Measurements from ENCODE around the gene RAET1E.
A peak's percentile ranks its signal among the peaks of the same experiment; 100 is the strongest.
"Not testable (repeated sequence)": the region's sequence is repeated elsewhere in the genome, so short reads cannot be mapped to it uniquely, and the experiment has no call there.

RAET1E gene

DNA sequence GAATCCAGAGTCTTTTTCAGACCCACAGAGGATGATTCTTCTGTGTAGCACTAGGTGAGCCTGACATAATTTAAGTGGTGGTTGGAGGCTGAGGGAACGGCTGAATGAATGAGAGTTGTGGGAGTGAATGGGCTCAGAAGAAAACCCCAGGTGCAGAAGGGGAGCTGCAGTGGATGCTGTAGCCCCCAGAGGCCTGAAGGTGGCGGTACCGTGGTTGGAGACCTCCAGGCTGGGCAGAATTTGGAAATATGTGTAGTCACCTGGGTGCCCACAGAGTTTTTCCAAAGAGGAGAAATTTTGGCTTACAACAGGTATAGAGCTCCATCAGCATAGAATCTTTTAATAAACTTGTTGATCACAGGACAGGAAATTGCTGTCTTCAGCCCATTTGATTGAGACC is 31.5 kb upstream of the RAET1E start:
- no peak for DNase-seq (ENCODE audit: low read depth in 2 of 2, low spot score in 1 of 2)

DNA sequence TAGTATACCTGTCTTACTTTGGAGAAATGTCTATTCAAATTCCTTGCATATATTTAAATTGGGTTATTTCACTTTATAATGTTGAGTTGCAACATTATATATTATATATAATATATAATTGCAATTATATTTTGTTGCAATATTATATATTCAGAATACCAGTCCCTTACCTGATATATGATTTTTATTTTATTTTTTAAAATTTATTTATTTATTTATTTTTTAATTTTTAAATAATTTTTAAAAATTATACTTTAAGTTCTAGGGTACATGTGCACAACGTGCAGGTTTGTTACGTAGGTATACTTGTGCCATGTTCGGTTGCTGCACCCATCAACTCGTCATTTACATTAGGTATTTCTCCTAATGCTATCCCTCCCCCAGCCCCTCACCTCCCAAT is 29.1 kb upstream of the RAET1E start:
- DNase-seq (ENCODE audit: low read depth in 2 of 2, low spot score in 1 of 2), result not testable (repeated sequence)

DNA sequence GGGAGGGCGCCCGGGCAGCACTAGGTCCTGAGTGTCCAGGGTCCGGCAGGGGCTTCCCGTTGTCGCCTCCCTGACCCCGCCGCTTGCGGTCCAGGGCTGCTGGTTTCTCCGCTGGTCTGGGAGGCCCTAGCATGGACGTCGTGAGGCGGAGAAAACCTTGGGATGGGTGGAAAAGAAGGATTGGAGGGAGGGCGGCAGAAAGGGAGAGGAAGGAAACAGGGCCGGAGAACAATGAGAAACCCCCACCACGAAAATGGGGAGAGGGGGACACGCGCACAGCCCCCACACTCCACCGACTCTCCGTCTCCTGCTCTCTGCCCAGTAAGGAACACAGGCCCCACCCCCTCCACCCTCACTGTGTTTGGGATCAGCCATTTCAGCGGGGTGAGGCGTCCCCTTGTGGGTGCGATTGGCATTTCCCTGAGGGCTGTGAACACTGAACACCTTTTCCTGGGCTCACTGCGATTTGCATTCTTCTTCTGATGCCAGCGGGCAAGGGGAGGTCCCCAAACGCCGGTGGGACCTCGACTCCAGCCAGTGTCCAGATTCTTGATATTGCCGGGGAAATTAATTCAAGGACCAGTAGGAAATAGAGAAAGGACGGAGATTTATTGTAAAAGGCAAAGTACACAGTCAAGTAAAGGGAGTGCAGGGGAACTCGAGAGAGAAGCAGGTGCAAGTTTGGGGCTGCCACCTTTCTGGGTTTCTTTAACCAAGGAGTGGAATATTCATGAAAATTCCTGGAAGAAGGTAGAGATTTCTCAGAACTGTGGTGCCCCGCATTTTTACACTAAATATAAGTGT is 28.3 kb upstream of the RAET1E start:
- peak in 1 of 2 donors; percentile 43 for DNase-seq (ENCODE audit: low read depth in 2 of 2, low spot score in 1 of 2)

GRCh38 chr6:149925253-149925973 is 27.5 kb upstream of the RAET1E start:
- no peak for DNase-seq (ENCODE audit: low read depth in 2 of 2, low spot score in 1 of 2)

- DNase-seq (ENCODE audit: low read depth in 2 of 2, low spot score in 1 of 2), result no peak
Observed at GRCh38 chr6:149924933-149925252, 27.0 kb upstream of the RAET1E start.

DNA sequence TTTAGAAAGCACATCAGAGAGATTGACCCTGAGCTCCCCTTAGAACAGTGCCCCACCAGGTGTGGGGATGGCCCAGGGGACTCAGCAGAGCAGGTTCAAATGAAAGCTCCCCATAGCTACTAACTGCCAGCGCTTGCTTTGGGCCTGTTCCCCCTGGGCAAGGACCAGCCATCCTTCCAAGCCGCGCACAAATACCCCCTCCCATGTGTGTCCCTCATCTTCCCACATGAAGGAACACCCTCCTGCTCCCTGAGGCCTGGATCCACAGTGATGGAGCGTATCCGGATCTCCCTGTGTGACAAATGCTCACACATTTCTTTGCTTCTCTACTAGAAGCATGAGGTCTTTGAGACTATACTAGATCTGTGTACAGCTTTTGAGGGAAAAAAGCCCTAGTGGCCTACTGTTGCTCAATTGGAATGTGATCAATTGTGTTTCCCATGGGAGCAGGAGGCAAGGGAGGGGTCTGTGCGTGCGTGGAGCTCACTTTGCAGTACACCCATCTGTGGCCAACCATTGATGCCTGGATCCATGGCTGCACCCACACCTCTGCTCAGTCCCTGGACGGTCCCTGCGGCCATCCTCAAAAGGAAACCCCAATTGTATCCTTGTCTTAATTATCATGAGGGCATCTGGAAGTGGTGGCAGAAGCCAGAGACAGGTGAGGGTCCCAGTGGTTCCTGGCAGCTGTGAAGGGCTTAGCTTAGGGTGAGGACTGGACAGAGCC is 26.5 kb upstream of the RAET1E start:
- no peak for DNase-seq (ENCODE audit: low read depth in 2 of 2, low spot score in 1 of 2)

GRCh38 chr6:149923327-149923986 is 25.5 kb upstream of the RAET1E start:
- no peak for DNase-seq (ENCODE audit: low read depth in 2 of 2, low spot score in 1 of 2)

DNA sequence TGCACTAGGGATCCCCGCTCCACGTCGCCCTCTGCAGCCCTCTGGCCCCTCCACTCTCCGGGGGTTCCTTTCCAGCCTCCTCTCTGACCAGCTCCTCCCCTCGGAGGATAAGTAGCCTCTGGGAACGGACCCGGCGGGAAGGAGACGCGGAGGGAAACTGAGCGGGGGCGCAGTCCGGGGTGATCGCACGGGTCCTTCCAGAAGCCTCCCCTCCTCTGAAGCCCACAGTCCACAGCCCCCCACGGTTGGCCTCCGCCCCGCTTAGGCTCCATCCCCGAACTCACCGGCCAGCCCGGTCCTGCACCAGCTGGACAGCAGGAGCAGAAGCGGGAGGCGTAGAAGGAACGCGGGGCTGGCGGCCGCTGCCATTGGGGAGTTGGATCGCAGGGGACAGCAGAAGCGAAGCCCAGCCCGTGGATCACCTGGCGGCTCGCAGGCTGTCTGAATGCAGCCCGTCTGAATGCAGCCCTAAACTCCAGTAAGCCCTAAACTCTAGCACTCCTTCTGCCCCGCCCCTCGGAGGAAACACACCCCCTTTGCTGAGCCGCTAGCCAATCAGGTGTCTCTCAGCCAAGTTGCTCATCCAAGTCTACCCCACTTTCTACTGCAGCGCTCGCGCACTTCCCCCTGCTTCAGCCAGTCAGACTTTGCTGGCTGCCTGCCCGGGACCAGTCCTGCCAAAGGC is 24.9 kb upstream of the RAET1E start, which contains the start of gene RAET1G:
TSS of gene RAET1G (minus strand) at position 480 of the 685 bp plus-strand sequence. CDS start at position 369, 111 bp downstream.
- peak; percentile 44 to 57 for DNase-seq (ENCODE audit: low read depth in 2 of 2, low spot score in 1 of 2)

DNA sequence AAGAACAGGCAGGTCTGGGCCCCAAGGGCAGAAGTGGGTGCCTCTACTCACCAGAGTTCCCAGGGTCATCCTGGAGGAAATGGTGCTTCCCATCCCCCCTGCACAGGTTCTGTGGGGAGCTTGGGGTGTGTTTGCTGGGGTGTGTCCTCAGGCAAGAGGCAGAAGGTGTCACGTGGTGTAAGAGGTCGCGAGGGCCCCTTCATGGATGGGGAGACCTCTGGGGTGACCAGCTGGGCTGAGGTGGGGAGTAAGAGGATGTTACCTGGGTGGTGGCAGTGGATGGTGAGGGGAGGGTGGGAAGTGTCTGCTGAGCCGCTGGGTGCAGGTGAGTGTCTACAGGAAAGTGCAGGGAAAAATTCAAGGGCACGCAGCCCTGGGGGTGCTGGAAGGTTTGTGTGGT is 24.2 kb upstream of the RAET1E start:
- not testable (repeated sequence) for DNase-seq (ENCODE audit: low read depth in 2 of 2, low spot score in 1 of 2)

GRCh38 chr6:149921361-149921760 is 23.4 kb upstream of the RAET1E start:
- DNase-seq (ENCODE audit: low read depth in 2 of 2, low spot score in 1 of 2), result no peak

DNA sequence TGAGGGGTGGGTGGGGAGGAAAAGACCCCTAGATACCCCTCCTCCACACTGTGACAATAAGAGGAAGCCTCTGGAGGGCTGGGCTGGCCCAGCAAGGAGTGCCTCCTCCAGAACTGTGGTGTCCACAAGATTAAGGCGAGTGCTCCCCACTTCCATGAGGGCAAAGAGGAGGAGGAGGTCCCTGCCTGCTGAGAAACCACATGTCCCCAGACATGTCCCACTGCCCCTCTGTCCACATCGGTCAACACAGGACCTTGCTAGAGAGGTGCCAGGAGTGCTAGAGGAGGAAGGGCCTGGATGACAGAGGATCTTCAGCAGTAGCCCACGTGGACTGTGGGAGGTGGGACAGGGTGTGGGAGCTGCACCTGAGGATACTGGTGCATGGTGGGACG is 21.9 kb upstream of the RAET1E start:
- no peak for DNase-seq (ENCODE audit: low read depth in 2 of 2, low spot score in 1 of 2)

- not testable (repeated sequence) for DNase-seq (ENCODE audit: low read depth in 2 of 2, low spot score in 1 of 2)
Observed at GRCh38 chr6:149919126-149919833, 21.4 kb upstream of the RAET1E start.

GRCh38 chr6:149918151-149918905 is 20.4 kb upstream of the RAET1E start:
- DNase-seq (ENCODE audit: low read depth in 2 of 2, low spot score in 1 of 2), result no peak

DNA sequence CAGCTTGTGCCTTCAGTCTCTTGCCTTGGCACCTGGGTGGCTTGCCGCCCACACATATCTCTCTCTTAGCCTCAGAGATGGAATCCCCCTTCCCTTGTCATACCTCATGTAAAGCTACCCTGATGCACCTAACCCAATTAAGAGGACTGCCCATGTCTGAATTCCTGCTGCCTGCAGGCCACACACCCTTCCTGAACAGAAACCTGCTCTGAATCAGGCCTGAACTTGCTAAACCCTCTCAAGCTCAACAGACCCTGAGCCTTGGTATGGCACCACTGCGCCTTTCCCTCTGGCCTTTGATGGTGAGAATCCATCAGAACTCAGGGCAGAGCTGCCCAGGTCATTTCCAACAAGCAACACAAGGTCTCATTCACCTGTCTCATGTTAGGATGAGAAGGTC is 19.8 kb upstream of the RAET1E start:
- no peak for DNase-seq (ENCODE audit: low read depth in 2 of 2, low spot score in 1 of 2)

GRCh38 chr6:149915970-149916865 is 18.3 kb upstream of the RAET1E start:
- no peak for DNase-seq (ENCODE audit: low read depth in 2 of 2, low spot score in 1 of 2)

GRCh38 chr6:149913540-149914240 is 15.8 kb upstream of the RAET1E start:
- no peak for DNase-seq (ENCODE audit: low read depth in 2 of 2, low spot score in 1 of 2)

DNA sequence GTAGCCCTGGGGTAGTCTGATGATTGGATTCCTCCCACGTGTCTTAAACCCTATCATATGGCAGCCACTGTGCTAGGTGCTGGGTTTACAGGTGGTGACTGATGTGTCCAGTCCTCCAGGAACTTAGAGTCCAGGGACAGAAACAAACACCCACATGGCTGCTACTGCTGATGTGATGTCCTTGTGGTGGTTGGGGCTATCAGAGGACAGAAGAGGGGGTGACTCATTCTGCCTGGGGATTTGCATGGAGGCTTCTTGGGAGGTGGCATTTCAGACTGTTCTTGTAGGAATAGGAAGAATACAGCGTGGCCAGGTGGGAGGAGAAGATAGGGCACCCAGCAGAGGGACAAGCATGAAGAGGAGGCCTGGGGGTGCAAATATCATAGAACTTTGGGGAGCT is 15.2 kb upstream of the RAET1E start:
- DNase-seq (ENCODE audit: low read depth in 2 of 2, low spot score in 1 of 2), result no peak

- DNase-seq (ENCODE audit: low read depth in 2 of 2, low spot score in 1 of 2), result not testable (repeated sequence)
Observed at GRCh38 chr6:149912680-149913079, 14.8 kb upstream of the RAET1E start.

Data from stimulated activated CD8-positive, alpha-beta memory T cell treated with anti-CD3 and anti-CD28 coated beads, Interleukin-4, amount 100 ng/mL, for 1 hour (primary cell).